MM.1S (cell line): ENCODE results near the gene GUCY1A2.

Source experiments
- EZH2 ChIP-seq: fragments of 300-600 bp; sonication (generic); optimal IDR thresholded peaks from 2 replicates; pipeline ENCODE3; 2017; ENCODE audit warnings: low read depth, mild to moderate bottlenecking, antibody characterized with exemption, low read length, mixed read lengths
- EZH2phosphoT487 ChIP-seq: fragments of 300-600 bp; sonication (generic); IDR thresholded peaks from 2 replicates; pipeline ENCODE4 v1.6.1; 2018; ENCODE audit warnings: antibody characterized with exemption, low read length
- TF ChIP-seq, protein P1 (sequence below): fragments of 300-600 bp; sonication (generic); IDR thresholded peaks from 2 replicates; pipeline ENCODE4 v1.5.1; 2016; ENCODE audit warnings: antibody characterized with exemption, low read length, mixed read lengths

DNA sequence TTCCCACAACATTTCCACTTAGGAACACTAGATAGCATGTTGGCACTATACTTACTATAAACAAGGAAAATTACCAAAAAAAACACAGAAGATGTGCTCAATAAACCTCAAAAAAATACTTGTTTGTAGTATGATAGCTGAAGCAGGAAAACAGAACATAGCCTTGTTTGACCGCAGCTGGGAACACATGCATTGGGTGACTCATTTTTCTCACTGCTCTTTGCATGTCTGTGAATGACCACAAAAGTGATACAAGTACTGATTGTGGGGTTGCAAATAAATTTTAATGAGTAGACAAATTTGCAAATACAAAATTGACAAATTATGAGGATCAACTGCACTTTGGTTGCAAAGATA, 22.8 kb upstream of the GUCY1A2 start:
- TF ChIP-seq, protein P1, sequence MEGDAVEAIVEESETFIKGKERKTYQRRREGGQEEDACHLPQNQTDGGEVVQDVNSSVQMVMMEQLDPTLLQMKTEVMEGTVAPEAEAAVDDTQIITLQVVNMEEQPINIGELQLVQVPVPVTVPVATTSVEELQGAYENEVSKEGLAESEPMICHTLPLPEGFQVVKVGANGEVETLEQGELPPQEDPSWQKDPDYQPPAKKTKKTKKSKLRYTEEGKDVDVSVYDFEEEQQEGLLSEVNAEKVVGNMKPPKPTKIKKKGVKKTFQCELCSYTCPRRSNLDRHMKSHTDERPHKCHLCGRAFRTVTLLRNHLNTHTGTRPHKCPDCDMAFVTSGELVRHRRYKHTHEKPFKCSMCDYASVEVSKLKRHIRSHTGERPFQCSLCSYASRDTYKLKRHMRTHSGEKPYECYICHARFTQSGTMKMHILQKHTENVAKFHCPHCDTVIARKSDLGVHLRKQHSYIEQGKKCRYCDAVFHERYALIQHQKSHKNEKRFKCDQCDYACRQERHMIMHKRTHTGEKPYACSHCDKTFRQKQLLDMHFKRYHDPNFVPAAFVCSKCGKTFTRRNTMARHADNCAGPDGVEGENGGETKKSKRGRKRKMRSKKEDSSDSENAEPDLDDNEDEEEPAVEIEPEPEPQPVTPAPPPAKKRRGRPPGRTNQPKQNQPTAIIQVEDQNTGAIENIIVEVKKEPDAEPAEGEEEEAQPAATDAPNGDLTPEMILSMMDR, result no peak
- TF ChIP-seq EZH2 (no peak), EZH2phosphoT487 (no peak)
